GM21619 (cell line): Measurements from ENCODE around the gene TK1.
A peak's percentile ranks its signal among the peaks of the same experiment; 100 is the strongest.

Experiments
- ATAC-seq: cut with Tn5 transposase; IDR thresholded peaks from one replicate; pipeline ENCODE4 v1.9.1; 2021; ENCODE audit not compliant: unreplicated experiment

TK1 gene

GRCh38 chr17:78223061-78223460, 36.2 kb upstream of the TK1 start:
- no peak for ATAC-seq

GRCh38 chr17:78219396-78220150, 32.7 kb upstream of the TK1 start:
- no peak for ATAC-seq

- ATAC-seq = no peak
Measured at GRCh38 chr17:78214706-78215061, 27.8 kb upstream of the TK1 start.

- peak; percentile 90 for ATAC-seq
Measured at GRCh38 chr17:78214016-78214705, 27.3 kb upstream of the TK1 start, which contains the start of gene BIRC5. TSS of gene BIRC5 (plus strand) at chr17:78214253. CDS start at chr17:78214317, 64 bp downstream.

DNA sequence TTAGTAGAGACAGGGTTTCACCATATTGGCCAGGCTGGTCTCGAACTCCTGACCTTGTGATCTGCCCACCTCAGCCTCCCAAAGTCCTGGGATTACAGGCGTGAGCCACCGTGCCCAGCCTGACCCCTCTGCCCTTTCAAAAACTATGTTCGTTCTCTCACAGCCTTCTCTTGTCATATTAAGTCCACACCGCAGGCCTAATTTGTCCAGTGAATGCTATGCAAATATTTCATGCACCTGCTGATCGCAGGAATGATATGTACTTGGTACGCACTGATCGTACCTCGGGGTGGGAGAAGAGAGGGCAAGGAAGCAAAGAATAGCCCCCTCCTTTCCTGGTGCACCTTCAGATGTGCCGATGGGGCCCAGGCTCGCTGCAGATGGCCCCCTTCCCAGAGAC, 24.2 kb upstream of the TK1 start:
- no peak for ATAC-seq

GRCh38 chr17:78210111-78210510, 23.3 kb upstream of the TK1 start:
- ATAC-seq = no peak

DNA sequence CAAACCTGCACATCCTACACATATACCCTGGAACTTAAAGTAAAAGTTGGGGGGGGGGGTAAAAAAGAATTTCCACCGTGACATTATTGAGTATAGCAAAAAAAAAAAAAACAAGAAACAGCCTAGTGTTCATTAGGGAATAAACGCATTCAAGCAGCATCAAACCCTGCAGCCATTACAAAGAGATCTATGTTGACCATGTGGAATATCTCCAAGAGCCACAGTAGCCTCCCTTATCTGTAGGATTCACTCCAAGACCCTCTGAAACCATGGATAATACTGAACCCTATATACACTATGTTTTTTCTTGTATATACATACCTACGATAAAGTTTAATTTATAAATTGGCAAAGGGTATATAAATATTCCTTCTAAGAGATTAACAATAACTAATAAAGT, 21.6 kb upstream of the TK1 start:
- ATAC-seq = no peak

GRCh38 chr17:78206298-78206697, 19.4 kb upstream of the TK1 start:
- ATAC-seq = no peak

DNA sequence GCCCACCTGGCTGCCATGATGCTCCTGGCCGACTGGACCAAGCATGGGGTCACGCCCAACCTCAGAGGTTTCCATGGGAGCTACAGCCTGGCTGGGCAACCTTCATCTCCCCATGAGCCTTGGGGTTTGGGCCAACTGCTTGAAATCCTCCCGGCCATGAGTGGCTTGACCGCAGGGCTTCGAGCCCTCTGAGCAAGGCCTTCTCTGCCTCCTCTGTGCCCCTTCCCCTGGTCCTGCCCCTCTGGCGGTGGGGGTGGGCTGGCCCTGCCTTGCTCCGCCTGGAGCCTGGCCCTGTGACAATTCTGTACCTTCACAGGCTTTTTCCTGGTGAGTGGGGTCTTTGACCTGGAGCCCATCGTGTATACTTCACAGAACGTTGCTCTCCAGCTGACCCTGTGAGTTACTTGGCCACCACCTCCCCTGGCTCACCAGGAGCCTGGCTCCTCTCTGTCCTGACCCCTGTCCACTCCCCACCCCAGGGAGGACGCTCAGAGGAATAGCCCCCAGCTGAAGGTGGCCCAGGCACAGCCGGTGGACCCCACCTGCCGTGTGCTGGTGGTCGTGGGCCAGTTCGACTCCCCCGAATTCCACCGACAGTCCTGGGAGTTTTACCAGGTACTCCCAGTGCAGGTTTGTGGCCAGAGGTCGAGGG, 18.4 kb upstream of the TK1 start:
- no peak for ATAC-seq

DNA sequence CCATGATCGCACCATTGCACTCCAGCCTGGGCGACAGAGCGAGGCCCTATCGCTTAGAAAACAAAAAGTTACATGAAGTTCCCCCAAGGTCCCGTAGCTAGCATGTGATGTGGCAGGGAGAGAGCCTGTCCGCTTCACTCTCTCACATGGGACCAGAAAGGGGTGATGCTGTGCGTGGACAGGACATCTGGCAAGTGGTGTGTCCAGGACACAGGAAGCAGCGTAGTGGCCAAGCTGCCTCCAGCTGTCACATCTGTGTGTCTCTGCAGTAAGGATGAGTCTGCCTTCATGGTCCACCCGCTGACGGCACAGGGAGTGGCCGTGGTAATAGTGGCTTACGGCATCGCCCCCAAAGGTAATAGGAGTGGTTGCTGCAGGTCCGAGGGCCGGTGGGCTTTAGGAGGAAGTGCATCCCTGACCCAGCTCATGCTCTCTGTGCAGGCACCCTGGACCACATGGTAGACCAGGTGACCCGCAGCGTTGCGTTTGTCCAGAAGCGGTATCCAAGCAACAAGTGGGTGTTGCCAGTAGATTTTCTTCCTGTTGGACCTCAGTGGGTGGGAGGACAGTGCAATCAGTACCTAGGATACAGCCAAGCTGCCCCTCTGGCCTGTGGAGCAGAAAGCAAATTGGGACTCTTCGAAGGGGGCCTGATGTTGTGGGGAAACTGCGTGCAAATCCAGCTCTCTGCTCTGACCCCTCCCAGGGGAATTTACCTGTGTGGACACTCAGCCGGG, 17.7 kb upstream of the TK1 start:
- ATAC-seq = no peak

DNA sequence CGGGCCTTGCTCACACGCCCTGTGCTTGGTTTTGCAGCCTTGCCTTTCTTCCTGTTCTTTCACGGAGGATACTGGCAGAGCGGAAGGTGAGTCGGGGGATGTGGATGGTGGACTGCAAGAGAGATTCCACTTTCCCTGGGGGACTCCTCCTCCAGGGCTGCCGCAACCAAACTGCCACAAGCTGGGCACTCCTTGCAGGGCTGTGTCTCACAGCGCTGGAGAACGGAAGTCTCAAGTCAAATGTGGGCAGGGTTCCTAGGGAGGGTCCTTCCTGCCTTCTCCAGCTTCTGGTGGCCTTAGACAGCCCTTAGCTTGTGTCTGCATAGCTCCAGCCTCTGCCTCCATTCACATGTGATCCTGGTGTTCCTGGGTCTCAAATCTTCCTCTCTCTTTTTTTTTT, 15.8 kb upstream of the TK1 start:
- no peak for ATAC-seq

DNA sequence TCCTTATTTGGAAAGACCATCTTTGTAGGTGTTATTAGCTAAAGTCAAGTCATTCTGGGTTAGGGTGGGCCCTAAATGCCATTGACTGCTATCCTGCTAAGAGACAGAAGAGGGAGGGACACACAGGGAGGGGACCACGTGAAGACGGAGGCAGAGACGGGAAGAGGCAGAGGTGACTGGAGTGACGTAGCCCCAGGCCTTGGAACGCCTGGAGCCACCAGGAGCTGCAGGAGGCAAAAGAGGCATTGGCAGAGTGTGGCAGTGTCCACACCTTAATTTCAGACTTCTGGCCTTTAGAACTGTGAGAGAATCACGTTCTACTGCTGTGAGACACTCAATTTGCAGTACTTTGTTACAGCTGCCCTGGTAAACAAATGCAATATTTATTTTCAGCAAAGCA, 13.6 kb upstream of the TK1 start:
- ATAC-seq = no peak

GRCh38 chr17:78197147-78197832, 10.4 kb upstream of the TK1 start:
- no peak for ATAC-seq

GRCh38 chr17:78196716-78197115, 9.9 kb upstream of the TK1 start:
- ATAC-seq = no peak

GRCh38 chr17:78185981-78186691, 716 bp downstream of the TK1 start:
- no peak for ATAC-seq

DNA sequence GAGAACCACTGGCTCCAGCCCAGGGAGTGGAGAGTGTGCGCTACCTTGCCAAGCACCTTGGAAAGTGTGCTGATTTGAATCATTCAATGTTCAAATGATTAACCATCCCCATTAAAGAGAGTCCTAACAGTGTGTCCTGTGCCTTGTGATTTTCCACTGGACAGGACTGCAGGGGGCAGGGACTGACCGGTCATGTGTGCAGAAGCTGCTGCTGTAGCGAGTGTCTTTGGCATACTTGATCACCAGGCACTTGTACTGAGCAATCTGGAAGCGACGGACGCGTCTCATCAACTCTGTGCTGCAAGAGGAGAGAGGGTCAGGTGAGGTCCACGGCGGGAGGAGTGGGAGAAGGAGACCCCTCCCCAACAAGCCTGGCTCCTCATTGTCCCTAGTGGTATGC, 2.0 kb downstream of the TK1 start:
- no peak for ATAC-seq

GRCh38 chr17:78184351-78184750, 2.5 kb downstream of the TK1 start:
- ATAC-seq = no peak

- ATAC-seq = no peak
Measured at GRCh38 chr17:78183916-78184315, 2.9 kb downstream of the TK1 start.

- ATAC-seq = no peak
Measured at GRCh38 chr17:78182504-78182903, 4.3 kb downstream of the TK1 start.

DNA sequence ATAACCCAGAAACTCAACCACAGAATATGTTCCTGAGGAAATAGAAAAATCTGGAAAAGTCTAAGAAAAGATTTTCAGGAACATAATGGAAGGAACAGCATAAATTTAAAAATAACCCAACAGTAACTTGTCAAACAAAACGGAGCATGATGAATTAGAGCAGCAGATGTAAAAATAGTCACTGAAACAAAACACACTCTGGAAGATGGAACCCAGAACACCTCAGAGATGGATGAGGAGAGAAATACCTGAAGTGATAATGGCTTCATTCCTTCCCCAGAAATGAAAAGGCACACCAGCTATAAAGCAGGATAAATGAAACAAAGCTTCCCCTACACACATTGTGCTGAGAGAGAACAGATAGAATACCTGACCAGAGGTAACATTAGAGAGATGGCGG, 6.3 kb downstream of the TK1 start:
- ATAC-seq = no peak
